Measurements from ENCODE around the gene SPDYC. TPM values are rescaled to one million over a fixed set of nuclear protein-coding genes. Genes with fewer than 3 reads are reported as not detected.

SPDYC gene
- total and polyA plus RNA-seq, 2 of the 13 experiments (the other 11 are each of a cell fraction or from before 2014, with no cell fraction given): 0.15 to 0.33 TPM

DNA sequence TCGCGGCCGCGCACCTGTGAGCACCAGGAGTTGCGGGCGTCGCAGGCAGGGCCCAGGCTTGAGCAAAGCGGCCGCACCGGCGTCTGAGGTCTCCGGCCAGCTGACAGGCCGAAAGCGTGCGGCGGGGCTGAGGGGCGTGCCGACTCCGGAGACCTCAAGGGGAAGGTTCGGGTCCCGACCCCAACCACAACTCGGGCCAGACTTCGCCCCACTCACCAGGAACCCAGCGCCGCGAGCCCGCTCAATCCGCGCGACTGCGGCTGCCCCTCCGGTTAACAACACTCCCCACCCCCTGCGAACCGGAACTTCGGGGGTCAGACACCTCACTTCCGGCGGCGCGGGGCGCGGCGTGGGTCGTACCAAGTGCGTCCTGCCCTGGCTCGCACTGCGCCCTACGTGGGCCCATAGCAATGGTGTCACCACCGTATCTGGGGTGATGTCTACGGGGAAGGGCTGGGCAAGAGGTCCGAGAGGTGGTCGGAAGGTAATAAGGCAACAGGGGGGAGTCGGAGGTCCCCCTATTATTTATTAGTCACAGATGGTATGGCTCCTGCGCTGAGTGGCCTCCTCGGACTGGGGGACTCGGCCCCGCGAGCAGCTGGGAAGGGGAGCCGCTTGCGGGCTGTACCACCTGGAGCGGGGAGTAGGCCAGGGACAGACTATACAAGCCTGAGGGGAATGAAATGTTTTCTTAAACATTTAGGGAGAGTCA, 35.6 kb upstream of the SPDYC start, which contains the start of gene SYVN1 (continued):
- TF ChIP-seq, protein P1, sequence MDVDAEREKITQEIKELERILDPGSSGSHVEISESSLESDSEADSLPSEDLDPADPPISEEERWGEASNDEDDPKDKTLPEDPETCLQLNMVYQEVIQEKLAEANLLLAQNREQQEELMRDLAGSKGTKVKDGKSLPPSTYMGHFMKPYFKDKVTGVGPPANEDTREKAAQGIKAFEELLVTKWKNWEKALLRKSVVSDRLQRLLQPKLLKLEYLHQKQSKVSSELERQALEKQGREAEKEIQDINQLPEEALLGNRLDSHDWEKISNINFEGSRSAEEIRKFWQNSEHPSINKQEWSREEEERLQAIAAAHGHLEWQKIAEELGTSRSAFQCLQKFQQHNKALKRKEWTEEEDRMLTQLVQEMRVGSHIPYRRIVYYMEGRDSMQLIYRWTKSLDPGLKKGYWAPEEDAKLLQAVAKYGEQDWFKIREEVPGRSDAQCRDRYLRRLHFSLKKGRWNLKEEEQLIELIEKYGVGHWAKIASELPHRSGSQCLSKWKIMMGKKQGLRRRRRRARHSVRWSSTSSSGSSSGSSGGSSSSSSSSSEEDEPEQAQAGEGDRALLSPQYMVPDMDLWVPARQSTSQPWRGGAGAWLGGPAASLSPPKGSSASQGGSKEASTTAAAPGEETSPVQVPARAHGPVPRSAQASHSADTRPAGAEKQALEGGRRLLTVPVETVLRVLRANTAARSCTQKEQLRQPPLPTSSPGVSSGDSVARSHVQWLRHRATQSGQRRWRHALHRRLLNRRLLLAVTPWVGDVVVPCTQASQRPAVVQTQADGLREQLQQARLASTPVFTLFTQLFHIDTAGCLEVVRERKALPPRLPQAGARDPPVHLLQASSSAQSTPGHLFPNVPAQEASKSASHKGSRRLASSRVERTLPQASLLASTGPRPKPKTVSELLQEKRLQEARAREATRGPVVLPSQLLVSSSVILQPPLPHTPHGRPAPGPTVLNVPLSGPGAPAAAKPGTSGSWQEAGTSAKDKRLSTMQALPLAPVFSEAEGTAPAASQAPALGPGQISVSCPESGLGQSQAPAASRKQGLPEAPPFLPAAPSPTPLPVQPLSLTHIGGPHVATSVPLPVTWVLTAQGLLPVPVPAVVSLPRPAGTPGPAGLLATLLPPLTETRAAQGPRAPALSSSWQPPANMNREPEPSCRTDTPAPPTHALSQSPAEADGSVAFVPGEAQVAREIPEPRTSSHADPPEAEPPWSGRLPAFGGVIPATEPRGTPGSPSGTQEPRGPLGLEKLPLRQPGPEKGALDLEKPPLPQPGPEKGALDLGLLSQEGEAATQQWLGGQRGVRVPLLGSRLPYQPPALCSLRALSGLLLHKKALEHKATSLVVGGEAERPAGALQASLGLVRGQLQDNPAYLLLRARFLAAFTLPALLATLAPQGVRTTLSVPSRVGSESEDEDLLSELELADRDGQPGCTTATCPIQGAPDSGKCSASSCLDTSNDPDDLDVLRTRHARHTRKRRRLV (CRISPR knock-in tag; IDR thresholded peaks at IDR 0.05): peak; percentile 89
- TF ChIP-seq, protein P2, sequence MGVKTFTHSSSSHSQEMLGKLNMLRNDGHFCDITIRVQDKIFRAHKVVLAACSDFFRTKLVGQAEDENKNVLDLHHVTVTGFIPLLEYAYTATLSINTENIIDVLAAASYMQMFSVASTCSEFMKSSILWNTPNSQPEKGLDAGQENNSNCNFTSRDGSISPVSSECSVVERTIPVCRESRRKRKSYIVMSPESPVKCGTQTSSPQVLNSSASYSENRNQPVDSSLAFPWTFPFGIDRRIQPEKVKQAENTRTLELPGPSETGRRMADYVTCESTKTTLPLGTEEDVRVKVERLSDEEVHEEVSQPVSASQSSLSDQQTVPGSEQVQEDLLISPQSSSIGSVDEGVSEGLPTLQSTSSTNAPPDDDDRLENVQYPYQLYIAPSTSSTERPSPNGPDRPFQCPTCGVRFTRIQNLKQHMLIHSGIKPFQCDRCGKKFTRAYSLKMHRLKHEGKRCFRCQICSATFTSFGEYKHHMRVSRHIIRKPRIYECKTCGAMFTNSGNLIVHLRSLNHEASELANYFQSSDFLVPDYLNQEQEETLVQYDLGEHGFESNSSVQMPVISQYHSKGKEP (CRISPR knock-in tag; IDR thresholded peaks at IDR 0.05): 0 out of 2 replicates have a peak, but pooled peaks have one; percentile 71
- TF ChIP-seq NCOA5 (CRISPR knock-in tag; IDR thresholded peaks at IDR 0.05): no peak
- no peak for TF ChIP-seq FOXO4 (CRISPR knock-in tag; conservative IDR thresholded peaks at IDR 0.05)
- TF ChIP-seq NR0B2 (CRISPR knock-in tag; IDR thresholded peaks at IDR 0.05): peak; percentile 75; the same call in 1 of the 2 replicates
- TF ChIP-seq, protein P3, sequence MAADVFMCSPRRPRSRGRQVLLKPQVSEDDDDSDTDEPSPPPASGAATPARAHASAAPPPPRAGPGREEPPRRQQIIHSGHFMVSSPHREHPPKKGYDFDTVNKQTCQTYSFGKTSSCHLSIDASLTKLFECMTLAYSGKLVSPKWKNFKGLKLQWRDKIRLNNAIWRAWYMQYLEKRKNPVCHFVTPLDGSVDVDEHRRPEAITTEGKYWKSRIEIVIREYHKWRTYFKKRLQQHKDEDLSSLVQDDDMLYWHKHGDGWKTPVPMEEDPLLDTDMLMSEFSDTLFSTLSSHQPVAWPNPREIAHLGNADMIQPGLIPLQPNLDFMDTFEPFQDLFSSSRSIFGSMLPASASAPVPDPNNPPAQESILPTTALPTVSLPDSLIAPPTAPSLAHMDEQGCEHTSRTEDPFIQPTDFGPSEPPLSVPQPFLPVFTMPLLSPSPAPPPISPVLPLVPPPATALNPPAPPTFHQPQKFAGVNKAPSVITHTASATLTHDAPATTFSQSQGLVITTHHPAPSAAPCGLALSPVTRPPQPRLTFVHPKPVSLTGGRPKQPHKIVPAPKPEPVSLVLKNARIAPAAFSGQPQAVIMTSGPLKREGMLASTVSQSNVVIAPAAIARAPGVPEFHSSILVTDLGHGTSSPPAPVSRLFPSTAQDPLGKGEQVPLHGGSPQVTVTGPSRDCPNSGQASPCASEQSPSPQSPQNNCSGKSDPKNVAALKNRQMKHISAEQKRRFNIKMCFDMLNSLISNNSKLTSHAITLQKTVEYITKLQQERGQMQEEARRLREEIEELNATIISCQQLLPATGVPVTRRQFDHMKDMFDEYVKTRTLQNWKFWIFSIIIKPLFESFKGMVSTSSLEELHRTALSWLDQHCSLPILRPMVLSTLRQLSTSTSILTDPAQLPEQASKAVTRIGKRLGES (CRISPR knock-in tag; IDR thresholded peaks at IDR 0.05; ENCODE audit: borderline replicate concordance): no peak; the same call in 1 of the 2 replicates
- TF ChIP-seq NONO (IDR thresholded peaks at IDR 0.05): no peak
- peak; percentile 84 for TF ChIP-seq NONO (CRISPR knock-in tag; conservative IDR thresholded peaks at IDR 0.05)
- TF ChIP-seq SSRP1 (CRISPR knock-in tag; IDR thresholded peaks at IDR 0.05): 0 out of 2 replicates have a peak, but pooled peaks have one; percentile 30
- peak; percentile 47 for TF ChIP-seq HNRNPK (IDR thresholded peaks at IDR 0.05; ENCODE audit: low read depth, low read length, poor library complexity, severe bottlenecking)
- no peak for TF ChIP-seq BRCA1 (CRISPR knock-in tag; IDR thresholded peaks at IDR 0.05)
- TF ChIP-seq IKZF4 (CRISPR knock-in tag; IDR thresholded peaks at IDR 0.05; ENCODE audit: borderline replicate concordance, low read depth, not compliant biosample characterization): no peak

All from HepG2 (cell line).